SK-N-SH treated with all-trans-retinoic acid at 6 μM for 48 hours (cell line): ENCODE measurements around the gene FCHSD2.

Experiments used
- ATAC-seq: fragments of 200-7000 bp; cut with Tn5 transposase; 3 replicates; pipeline ENCODE4 v1.9.1; 2020; ENCODE audit warnings: mild to moderate bottlenecking, moderate library complexity
- ARNTL ChIP-seq: fragments of 450-650 bp; formaldehyde crosslinking; IDR thresholded peaks from 2 replicates; pipeline ENCODE4 v1.5.0; 2020; ENCODE audit warnings: low read depth, mild to moderate bottlenecking, moderate library complexity, borderline replicate concordance
- BACH2 ChIP-seq: fragments of 250-450 bp; sonication (Bioruptor Pico); IDR thresholded peaks from 2 replicates; pipeline ENCODE4 v1.9.0; 2021; ENCODE audit warnings: mild to moderate bottlenecking, borderline replicate concordance
- CREB5 ChIP-seq: fragments of 250-450 bp; sonication (Bioruptor Pico); IDR thresholded peaks from 2 replicates; pipeline ENCODE4 v1.5.1; 2020; ENCODE audit warnings: low read depth, mild to moderate bottlenecking, moderate library complexity
- CSDC2 ChIP-seq: fragments of 250-450 bp; sonication (Bioruptor Pico); IDR thresholded peaks from 2 replicates; pipeline ENCODE4 v1.5.0; 2020; ENCODE audit warnings: mild to moderate bottlenecking, moderate library complexity
- CSRNP3 ChIP-seq: fragments of 250-450 bp; sonication (Bioruptor Pico); IDR thresholded peaks from 2 replicates; pipeline ENCODE4 v1.5.1; 2021; ENCODE audit warnings: mild to moderate bottlenecking, moderate library complexity
- ESRRG ChIP-seq: fragments of 250-450 bp; sonication (Bioruptor Pico); IDR thresholded peaks from 2 replicates; pipeline ENCODE4 v1.6.1; 2021; ENCODE audit warnings: mild to moderate bottlenecking
- GLIS3 ChIP-seq: fragments of 250-450 bp; sonication (Bioruptor Pico); IDR thresholded peaks from 2 replicates; pipeline ENCODE4 v1.5.0; 2020; ENCODE audit warnings: mild to moderate bottlenecking, moderate library complexity
- ISL1 ChIP-seq: fragments of 250-450 bp; sonication (Bioruptor Pico); IDR thresholded peaks from 2 replicates; pipeline ENCODE4 v2.1.2; 2022; ENCODE audit warnings: mild to moderate bottlenecking, moderate library complexity
- OSR1 ChIP-seq: fragments of 250-450 bp; sonication (Bioruptor Pico); IDR thresholded peaks from 2 replicates; pipeline ENCODE4 v1.8.0; 2022; ENCODE audit warnings: moderate library complexity, mild to moderate bottlenecking, inconsistent platforms
- PATZ1 ChIP-seq: fragments of 250-450 bp; sonication (Bioruptor Pico); IDR thresholded peaks from 2 replicates; pipeline ENCODE4 v1.8.0; 2020; ENCODE audit warnings: mild to moderate bottlenecking, moderate library complexity, borderline replicate concordance
- POU6F1 ChIP-seq: fragments of 250-450 bp; sonication (Bioruptor Pico); IDR thresholded peaks from 2 replicates; pipeline ENCODE4 v1.8.0; 2021; ENCODE audit warnings: low read depth, mild to moderate bottlenecking, moderate library complexity, borderline replicate concordance
- PPARA ChIP-seq: fragments of 250-450 bp; sonication (Bioruptor Pico); IDR thresholded peaks from 2 replicates; pipeline ENCODE4 v1.5.0; 2020; ENCODE audit warnings: mild to moderate bottlenecking, borderline replicate concordance
- RARB ChIP-seq: fragments of 250-450 bp; sonication (Bioruptor Pico); IDR thresholded peaks from 2 replicates; pipeline ENCODE4 v1.8.0; 2021; ENCODE audit warnings: mild to moderate bottlenecking, moderate library complexity
- SNAI2 ChIP-seq: fragments of 250-450 bp; sonication (Bioruptor Pico); IDR thresholded peaks from 2 replicates; pipeline ENCODE4 v1.5.0; 2020; ENCODE audit warnings: mild to moderate bottlenecking, moderate library complexity
- TCF4 ChIP-seq: fragments of 250-450 bp; sonication (Bioruptor Pico); IDR thresholded peaks from 2 replicates; pipeline ENCODE4 v1.8.0; 2021; ENCODE audit warnings: mild to moderate bottlenecking, moderate library complexity, borderline replicate concordance
- TOX ChIP-seq: fragments of 250-450 bp; sonication (Bioruptor Pico); IDR thresholded peaks from 2 replicates; pipeline ENCODE4 v1.8.0; 2021; ENCODE audit warnings: mild to moderate bottlenecking, moderate library complexity, borderline replicate concordance
- TSHZ2 ChIP-seq: fragments of 250-450 bp; sonication (Bioruptor Pico); IDR thresholded peaks from 2 replicates; pipeline ENCODE4 v1.5.0; 2020; ENCODE audit warnings: mild to moderate bottlenecking, moderate library complexity
- ZC3H10 ChIP-seq: fragments of 250-450 bp; sonication (Bioruptor Pico); IDR thresholded peaks from 2 replicates; pipeline ENCODE4 v1.5.1; 2021; ENCODE audit warnings: mild to moderate bottlenecking, moderate library complexity
- ZFP3 ChIP-seq: fragments of 250-450 bp; sonication (Bioruptor Pico); IDR thresholded peaks from 2 replicates; pipeline ENCODE4 v1.5.0; 2020; ENCODE audit warnings: mild to moderate bottlenecking, moderate library complexity
- ZFP30 ChIP-seq: fragments of 450-650 bp; formaldehyde crosslinking; IDR thresholded peaks from 2 replicates; pipeline ENCODE4 v1.5.0; 2022; ENCODE audit warnings: mild to moderate bottlenecking, moderate library complexity
- ZNF565 ChIP-seq: fragments of 450-650 bp; formaldehyde crosslinking; conservative IDR thresholded peaks from 2 replicates; pipeline ENCODE4 v1.5.0; 2020; ENCODE audit warnings: low read depth, mild to moderate bottlenecking, moderate library complexity
- ZNF70 ChIP-seq: fragments of 450-650 bp; formaldehyde crosslinking; IDR thresholded peaks from 2 replicates; pipeline ENCODE4 v1.5.0; 2020; ENCODE audit warnings: mild to moderate bottlenecking, moderate library complexity
- ZNF8 ChIP-seq: fragments of 450-650 bp; formaldehyde crosslinking; IDR thresholded peaks from 2 replicates; pipeline ENCODE4 v1.5.0; 2020; ENCODE audit warnings: mild to moderate bottlenecking, moderate library complexity

The FCHSD2 gene

GRCh38 chr11:72833811-72834493 is 308.2 kb downstream of the FCHSD2 start:
- TF ChIP-seq CSDC2 (CRISPR knock-in tag) = no peak
- TF ChIP-seq OSR1 = no peak
- no peak for TF ChIP-seq RARB
- TF ChIP-seq ZC3H10 (CRISPR knock-in tag) = no peak
- TF ChIP-seq ARNTL (CRISPR knock-in tag) = no peak
- no peak for ATAC-seq

GRCh38 chr11:72833083-72833733 is 308.9 kb downstream of the FCHSD2 start:
- TF ChIP-seq TCF4 = no peak
- no peak for TF ChIP-seq OSR1
- no peak for TF ChIP-seq PPARA (CRISPR knock-in tag)
- TF ChIP-seq BACH2 = no peak
- no peak for TF ChIP-seq POU6F1
- TF ChIP-seq ZNF8 (CRISPR knock-in tag) = no peak
- TF ChIP-seq TSHZ2 (CRISPR knock-in tag) = no peak
- no peak for TF ChIP-seq ZNF70
- no peak for TF ChIP-seq SNAI2 (CRISPR knock-in tag)
- no peak for TF ChIP-seq TOX (CRISPR knock-in tag)
- no peak for TF ChIP-seq CSDC2 (CRISPR knock-in tag)
- no peak for TF ChIP-seq CREB5 (CRISPR knock-in tag)
- no peak for TF ChIP-seq CSRNP3 (CRISPR knock-in tag)
- TF ChIP-seq ESRRG (CRISPR knock-in tag) = no peak
- TF ChIP-seq ZFP30 (CRISPR knock-in tag) = no peak
- TF ChIP-seq RARB = no peak
- no peak for TF ChIP-seq ZFP3 (CRISPR knock-in tag)
- no peak for ATAC-seq

- no peak for ATAC-seq
- TF ChIP-seq GLIS3 (CRISPR knock-in tag) (no peak), ZNF565 (no peak), ZFP3 (CRISPR knock-in tag) (no peak), CREB5 (CRISPR knock-in tag) (no peak), OSR1 (no peak), ZNF70 (no peak), RARB (no peak), PATZ1 (no peak), ESRRG (CRISPR knock-in tag) (no peak), CSRNP3 (CRISPR knock-in tag) (no peak), ISL1 (CRISPR knock-in tag) (no peak)
These were observed 309.6 kb downstream of the FCHSD2 start for GRCh38 chr11:72832301-72833082.
